Activated CD4-positive, alpha-beta T cell treated with anti-CD3 and anti-CD28 coated beads, Interleukin-2, amount 50 U/mL, for 24 hours (primary cell): ENCODE results near the gene RHOJ.
"Not testable (repeated sequence)": the region's sequence is repeated elsewhere in the genome, so short reads cannot be mapped to it uniquely, and the experiment has no call there.

ENCODE experiments used
- DNase-seq, 2 donors: peaks; one replicate each; pipeline ENCODE4 v3.0.0-alpha.2; 2020; ENCODE audit warnings: low read depth in 1 of 2, low spot score in 1 of 2

RHOJ gene

DNA sequence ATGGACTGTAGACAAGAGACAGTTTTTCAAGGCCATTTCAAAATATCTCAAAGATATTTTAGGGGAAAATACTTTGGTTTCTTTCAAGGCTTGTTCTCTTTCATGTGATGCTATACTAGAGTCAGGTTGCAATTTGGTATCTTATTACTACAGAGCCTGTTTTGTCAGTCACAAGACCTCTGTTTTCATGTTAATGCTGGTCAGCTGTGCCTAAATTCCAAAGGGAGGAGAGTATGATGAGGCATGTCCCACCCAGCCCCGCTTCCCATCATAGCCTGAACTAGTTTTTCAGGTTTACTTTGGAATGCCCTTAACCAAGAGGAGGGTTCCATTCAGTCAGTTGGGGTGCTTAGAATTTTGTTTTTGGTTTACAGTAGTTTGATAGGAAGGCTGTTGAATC is 61.9 kb downstream of the RHOJ start:
- DNase-seq: no peak

DNA sequence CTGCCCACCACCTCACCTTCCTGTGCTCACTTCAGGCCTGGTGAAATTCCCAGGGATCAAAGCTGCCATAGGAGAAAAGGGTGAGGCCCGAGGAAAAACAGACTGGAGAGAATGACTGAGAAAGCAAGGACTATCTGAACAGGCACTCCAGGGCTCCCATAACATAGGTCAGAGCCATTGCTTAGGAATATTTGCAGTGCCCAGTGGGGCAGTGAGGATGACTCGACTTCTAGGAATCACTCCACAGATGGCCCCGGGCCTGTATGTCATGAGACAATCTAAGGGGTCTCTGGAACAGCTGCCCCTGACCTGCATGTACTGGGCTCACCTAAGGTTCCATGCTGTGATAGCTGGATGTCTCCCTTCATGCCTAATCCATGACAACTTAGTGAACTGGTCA is 62.9 kb downstream of the RHOJ start:
- no peak for DNase-seq

DNA sequence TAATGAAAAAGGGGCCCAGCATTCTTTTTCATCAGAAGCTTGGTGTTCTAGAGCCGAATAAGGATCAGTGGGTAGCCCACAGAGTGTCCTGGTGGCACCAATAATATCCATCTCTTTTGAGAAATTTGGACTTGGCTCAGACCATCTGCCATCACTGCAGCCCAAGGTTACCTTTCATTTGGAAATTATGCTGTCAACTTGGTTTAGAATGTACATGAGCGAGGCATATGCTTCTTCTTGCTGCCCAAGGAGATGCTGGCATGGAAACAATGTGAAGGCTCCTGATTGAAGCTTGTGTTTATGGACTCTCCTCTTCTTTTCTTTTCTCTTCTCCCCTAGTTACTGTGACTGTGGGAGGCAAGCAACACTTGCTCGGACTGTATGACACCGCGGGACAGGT is 64.5 kb downstream of the RHOJ start:
- no peak for DNase-seq

DNA sequence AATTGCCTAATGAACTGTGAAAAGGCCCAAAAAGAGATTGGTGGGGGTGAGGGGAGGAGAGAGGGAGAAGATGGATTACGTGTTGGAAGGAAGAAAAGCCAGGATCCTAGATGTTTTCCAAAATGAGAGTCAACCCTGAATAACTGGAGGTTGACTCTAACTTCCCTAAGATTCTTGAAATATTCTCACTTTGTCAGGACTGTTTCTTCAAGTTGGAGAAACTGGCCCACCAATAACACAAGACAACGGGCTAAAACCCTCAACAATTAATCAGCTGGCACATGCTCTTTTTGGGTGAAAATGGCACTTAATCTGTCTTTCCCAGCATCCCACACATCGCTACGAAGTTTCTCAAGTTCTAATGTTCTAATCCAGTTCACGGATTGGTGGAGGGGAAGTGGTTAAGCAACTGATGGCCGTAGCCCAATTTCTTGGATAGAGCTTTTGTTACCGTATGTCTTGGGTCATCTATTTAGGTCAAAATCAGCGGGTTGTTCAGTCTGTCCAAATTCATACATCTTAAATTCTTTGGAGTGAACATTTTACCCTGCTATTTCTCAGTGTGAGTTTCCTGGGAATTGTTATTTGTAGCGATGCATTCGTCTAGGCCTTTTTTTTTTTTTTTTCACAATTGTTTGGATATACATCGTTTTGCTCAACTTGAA is 65.5 kb downstream of the RHOJ start:
- no peak for DNase-seq

DNA sequence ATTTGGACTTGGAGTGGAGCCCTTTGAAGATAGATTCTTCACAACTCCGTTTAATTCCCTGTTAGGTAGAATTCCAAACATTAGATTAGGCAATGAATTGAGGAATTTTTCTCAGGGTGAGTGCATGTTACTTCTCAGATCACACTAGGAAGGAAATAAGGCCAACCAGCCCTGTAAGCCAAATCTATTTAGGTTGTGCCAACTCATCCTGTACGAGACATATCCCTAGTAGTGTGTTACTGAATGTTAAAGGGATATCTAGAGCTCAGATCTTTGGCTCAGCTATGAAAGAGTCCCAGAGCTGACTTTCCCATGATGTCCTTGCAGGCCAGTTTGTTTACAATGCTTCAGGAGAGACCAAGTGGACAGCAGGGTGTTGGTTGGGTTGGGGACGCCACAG is 68.9 kb downstream of the RHOJ start:
- no peak for DNase-seq

DNA sequence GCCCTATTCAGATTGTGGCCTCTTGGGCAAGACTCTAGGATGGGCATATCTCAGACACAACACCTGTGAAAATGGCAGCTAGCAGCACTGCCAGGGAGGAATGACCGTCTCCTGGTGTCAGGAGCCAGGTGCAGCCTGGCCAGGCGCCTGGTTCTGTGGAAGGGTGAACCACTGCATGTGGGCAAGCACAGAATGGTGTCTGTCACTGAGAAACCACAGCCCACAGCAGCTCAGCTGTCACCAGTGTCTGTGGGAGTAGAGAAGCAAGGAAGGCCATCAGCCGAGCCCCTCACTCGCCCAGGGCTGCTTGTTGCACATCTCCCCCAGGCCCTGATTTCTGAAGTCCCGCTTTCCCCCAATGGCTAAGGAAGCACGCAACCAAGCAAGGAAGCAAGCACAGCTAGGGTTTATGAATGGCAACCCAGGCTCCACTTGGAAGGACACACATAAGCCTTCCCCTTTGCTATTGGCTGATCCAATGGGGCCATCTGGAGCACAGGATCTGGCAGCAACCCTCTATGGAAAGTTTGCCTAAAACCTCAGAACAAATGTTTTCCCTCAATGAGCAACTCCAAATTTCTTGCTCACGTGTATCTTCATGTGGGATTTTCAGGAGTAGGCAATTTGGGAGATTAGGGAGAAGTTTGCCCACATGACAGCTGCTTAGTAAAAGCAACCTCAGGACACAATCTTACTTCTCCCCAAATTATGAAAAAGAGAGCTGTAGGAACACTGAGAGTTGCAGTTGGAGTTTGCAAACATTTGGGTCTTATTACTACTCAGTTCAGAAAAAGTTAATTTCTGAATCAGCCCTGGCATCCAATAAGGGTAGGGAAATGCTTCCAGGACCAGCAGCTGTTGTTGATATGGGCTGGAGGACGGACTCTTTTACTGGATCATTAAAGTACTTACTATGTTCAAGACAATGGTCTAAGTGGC is 69.7 kb downstream of the RHOJ start:
- no peak for DNase-seq

DNA sequence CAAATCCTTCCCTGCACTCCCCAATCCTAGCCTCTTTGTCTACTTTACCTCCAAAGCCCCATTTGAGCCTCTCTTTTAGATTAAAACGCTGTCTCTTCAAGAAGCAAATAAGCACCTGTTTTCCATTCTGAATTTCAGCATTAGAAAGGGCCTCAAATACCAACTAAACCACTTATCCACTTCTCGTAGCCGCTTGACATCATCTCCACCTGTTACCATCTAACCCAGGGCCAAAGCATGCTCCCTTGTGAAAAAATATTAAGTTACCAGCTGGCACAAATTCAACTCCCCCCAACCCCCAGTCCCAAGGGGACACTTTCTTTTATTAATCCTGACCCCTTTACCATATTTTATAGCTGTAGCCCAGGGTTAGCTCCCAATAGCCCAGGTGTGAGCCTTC is 71.4 kb downstream of the RHOJ start:
- DNase-seq: no peak

DNA sequence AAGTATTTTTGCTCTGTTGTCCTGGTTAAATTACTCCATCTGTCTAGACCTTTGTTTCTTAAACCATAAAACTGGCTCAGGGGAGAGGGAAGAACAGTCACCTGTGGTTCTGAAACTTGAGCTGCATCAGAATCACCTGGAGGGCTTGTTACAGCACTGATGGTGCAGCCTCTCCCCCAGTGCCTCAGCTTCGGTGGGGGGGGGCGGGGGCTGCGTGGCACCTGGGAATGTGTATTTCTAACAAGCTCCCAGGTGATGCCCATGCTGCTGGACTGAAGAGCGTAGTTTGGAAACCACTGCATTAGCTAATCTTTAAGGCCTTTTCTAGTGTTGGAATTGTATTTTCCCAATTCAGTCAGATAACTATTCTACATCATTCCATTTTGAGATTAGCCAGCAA is 71.8 kb downstream of the RHOJ start:
- DNase-seq: no peak

DNA sequence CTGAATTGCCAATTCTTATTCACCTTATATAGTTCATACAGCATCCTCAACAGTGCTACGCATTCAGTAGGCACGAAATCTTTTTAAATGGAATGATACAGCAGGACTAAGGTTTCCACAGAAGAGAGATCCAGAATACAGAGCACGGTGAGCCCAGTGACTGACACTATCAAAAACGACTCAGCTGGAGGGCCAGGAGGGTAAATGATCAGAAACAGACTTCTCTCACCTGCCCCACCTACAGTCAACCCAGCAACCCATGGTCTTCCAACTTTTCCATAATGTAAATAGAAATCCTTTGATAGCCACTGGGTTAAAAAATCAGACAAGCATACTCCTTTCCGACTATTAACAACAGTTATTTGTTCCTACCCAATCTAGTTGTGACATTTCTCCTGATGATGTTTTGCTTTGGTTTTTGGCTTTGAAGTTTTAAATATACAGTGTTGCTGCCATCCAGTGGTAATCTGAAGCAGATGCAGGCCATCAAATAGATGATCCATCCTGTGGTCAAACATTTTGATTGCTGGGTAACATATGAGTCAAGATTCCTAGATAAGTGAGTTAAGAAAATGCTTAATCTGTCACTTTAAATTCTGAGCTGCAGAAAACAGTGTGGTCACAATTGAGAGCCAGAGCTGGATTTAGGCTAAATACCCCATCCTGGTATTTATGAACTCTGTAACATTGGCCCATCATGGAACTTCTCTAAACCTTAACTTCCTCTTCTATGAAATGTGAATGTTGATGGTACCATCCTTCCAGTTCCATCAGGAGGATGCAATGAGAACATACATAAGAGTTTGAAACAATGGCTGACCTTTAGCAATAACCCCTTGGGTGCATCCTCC is 72.5 kb downstream of the RHOJ start:
- no peak for DNase-seq

DNA sequence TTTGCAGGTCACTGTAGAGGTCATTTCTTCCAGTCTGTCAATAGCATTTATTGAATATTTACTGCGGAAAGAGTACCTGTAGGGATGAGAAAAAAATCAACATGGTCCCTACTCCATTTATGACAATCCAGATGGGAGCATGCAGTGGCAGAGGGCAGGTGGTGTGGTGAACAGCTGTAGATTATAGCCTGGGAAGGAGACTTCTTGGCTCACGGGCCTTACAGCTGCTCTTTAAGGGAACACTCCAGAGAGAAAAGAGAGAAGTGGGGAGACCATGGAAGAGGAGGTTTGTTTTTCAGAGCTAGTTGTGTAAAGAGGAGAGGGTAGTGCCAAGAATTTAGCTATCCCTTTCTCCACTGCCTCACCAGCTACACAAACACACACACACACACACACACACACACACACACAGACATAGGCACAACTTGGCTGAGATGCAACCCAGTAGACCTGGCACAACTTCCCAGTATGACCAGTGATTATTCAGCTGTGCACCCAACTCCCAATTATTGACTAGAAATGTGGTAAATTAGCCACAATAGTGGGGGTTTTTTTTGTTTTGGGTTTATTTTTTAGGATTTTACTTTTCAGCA is 73.4 kb downstream of the RHOJ start:
- no peak for DNase-seq

DNA sequence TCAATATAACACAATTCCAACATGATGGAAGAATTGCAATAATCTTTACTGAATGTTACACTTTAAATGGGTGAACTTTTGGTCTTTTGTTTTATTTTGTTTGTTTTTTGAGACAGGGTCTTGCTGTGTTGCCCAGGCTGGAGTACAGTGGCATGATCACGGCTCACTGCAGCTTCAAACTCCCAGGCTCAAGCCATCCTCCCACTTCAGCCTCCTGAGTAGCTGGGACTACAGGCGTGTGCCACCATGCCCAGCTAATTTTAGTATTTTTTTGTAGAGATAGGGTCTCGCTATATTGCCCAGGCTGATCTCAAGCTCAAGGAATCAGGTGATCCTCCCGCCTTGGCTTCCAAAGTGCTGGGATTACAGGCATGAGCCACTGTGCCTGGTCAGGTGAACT is 75.7 kb downstream of the RHOJ start:
- not testable (repeated sequence) for DNase-seq

DNA sequence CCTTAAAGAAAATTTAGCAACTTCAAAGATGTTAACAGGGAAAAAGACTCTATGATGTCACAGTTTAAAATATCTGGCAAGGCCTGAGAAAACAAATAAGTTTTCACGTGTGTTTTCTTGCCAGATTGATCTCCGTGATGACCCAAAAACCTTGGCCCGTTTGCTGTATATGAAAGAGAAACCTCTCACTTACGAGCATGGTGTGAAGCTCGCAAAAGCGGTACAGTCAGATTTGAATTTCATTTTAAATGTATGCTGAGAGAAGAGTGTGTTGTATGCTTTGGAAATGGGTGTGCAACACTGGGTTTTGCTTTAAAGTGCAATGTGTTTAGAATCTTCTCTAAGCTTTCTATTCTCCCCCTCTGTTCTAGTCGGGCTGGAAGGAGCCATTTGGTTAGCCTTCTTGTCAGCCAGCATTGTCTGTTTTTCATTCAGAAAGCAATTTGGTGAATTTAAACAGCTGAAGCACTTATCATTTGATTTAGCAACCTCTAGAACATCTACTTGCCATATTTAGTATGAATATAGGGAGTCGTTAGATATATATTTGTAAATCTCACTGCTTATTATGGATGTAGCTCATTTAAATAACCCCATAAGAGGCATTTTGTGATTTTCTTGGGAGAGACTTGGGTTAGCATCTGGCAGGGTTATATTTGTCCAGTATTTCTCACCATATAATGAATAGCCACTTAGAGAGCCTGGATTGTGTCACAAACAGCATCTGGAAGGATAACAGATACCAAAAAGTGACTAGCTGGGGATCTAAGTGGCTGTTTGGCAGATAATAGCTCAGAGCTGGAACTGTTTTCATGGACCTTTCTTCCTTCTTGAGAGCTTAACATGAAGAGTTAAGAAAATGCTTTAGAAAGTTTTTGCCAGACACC is 79.0 kb downstream of the RHOJ start:
- DNase-seq: no peak

DNA sequence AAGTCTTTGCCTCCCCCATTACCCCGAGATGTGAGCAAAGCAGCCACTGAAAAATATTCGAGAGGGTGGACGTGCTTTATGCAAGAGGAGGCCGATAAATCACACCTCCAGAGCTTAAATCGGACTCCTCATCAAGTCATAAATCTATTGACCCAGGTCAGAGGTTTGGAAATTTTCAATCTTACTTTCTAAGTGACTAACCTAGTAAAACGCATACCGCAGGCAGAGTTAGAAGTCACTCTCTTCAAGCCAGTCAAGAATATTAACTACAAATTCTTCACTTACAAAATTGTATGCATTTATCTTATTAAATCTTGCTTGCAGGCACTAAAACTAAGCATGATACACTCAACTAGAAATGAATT is 79.6 kb downstream of the RHOJ start:
- DNase-seq: no peak

DNA sequence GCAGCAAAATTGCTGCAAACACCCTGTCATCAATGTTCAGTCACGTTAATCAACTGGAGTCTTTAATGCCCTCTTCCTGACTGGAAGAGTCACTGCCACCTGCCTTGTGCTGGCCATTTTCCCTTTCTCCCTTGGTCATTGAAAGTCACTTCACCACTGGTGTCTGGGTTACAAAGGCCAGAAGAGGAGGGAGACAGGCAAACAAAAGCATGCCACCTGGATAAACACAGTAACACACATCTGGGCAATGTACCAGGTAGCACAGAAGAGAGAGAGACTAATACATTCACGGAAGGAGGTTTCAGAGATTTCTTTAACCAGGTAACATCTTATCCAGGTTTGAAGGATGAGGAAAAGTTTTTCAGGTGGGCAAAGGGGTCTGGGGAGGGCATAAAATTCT is 81.8 kb downstream of the RHOJ start:
- DNase-seq: no peak

DNA sequence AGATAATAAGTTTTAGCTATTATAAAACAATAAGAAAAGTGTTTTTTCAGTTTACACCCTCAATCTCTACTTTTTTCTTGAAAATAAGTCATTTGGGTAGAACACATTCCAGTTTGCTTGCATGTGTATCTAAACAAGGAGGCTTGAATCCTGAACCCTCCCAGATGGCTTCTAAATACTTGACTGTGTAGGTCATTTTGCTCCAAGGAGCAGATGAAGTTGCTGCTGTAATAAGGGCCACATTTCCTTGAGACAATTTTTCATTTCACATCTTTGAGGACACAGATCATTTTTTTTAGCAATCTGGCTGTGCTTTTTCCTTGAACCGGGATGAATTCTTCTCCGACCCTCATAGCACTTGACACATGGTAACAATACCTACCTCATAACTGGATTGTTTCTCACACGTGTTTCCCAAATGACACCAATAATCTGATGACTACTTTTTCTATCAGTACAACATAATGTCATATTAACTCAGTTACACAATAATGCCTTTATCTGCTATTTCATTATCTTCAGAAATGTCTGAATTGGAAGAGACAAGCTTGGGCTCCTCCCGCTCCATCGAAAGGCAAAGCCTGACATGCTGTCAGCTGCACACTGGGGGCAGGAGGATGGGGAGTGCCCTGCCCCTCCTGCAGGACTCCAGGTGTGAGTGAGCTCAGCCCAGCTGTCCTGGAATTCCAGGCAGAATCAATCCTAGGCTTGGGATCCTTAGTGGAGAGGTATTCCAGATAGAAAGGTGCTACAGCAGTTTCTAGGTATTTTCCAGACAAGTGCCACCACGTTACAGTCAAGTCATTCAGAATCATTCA is 83.6 kb downstream of the RHOJ start:
- DNase-seq: no peak

DNA sequence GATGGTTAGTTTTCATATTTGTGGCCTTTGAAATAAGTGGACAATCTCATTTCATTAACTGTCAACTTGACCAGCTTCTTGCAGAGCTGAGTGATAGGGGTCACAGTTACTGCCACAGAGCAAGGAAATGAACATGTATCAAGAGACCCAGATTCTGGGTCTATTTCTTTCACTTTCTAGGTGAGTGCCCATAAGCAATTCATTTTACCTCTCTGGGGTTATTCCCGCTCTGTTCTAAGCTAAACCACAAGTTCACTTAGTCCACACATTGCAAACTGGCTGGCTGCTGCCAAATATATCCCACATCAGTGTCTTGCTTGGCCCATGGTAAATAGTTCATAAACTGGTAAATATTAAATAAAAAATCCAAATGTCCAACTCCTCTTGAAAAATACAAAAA is 84.6 kb downstream of the RHOJ start:
- no peak for DNase-seq

DNA sequence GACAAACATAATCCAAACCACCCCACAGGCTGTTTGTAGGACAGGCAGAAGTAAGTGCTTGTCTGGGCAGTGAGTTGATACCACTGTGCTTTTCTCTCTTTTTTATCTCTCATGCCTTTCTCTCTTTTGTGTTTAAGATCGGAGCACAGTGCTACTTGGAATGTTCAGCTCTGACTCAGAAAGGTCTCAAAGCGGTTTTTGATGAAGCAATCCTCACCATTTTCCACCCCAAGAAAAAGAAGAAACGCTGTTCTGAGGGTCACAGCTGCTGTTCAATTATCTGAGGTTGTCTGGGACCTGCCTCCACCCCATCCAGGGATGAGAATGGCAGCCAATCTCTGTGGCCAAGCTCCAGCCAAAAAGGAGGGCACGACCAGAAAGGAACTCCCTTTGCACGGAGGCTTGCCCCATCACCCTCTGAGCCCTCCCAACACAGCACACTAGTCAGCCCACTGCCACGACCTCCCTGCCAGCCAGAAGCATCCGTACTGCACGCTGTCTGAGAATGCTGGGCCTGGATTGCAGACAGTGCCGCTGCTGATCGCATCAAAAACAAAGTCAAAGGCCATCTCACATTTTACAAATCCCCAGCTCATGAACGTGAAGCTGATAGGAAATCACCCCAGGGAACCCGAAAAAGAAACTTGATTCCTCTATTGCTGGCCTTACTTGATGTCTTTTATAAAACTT is 86.6 kb downstream of the RHOJ start:
- DNase-seq: no peak

DNA sequence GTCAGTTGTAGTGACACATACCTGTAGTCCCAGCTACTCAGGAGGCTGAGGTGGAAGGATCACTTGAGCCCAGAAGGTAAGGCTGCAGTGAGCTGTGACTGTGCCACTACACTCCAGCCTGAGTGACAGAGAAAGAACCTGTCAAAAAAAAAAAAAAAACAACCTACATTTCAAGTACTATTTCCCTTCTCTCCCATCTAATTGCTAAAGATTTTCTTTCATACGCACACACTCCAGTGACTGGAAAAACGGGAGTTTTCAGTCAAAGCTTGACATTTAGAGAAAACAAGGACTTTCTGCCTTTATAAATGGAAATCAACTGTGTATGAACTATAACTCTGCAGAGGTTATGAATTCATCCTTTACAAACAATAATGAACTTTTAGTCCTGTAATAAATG is 88.6 kb downstream of the RHOJ start:
- no peak for DNase-seq

DNA sequence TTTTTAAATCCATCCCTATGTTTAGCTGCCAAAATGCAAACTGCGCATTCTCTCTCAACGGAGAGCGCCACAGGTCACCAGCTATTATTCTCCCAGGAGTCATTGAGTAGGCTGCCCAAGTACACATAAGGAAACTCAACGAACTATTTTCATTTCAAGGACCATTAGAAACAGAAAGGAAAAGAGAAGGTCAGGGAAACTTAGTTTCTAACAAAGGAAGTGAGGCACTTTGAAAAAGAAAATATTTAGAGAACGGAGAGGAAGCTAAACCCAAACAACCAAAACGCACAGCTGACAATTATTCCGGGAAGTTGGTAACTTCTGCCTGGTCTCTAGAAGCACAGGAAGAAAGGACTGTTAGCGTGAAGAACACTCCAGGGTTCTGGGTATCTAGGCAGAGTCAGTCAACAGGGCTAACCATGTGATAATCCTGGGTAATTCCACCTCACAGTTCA is 91.0 kb downstream of the RHOJ start:
- no peak for DNase-seq
